ENCODE measurements around the gene FETUB.
"Not testable (repeated sequence)": the region's sequence is repeated elsewhere in the genome, so short reads cannot be mapped to it uniquely, and the experiment has no call there.

Gene FETUB

DNA sequence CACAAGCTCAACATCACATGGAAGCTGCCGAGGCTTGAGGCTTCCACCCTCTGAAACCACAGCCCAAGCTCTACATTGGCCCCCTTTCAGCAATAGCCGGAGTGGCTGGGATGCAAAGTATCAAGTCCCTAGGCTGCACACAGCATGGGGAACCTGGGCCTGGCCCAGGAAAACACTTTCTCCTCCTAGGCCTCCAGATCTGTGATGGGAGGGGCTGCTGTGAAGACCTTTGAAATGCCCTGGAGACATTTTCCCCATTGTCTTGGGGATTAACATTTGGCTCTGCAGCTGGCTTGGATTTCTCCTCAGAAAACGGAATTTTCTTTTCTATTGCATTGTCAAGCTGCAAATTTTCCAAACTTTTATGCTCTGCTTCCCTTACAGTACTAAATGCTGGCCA, 43.8 kb downstream of the FETUB start:
- DNase-seq: no peak

DNA sequence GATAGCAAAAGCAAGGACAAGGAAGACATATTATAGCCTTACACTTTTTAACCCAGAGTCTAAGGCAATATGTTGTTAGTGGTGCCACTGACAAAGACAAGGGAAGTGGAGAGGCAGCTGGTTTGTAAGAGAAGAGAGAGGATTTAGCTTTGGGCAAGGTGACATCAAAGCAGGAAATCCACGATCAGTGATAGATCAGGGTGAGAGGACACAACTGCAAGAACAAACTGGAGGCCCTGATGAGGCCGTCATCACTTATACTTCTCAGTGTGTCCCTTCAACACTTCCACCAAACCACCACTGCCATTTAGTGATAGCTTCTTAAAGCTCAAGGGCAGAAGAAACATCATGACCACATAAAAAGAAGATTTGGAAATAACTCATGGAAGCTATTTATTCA, 46.3 kb downstream of the FETUB start:
- not testable (repeated sequence) for DNase-seq

DNA sequence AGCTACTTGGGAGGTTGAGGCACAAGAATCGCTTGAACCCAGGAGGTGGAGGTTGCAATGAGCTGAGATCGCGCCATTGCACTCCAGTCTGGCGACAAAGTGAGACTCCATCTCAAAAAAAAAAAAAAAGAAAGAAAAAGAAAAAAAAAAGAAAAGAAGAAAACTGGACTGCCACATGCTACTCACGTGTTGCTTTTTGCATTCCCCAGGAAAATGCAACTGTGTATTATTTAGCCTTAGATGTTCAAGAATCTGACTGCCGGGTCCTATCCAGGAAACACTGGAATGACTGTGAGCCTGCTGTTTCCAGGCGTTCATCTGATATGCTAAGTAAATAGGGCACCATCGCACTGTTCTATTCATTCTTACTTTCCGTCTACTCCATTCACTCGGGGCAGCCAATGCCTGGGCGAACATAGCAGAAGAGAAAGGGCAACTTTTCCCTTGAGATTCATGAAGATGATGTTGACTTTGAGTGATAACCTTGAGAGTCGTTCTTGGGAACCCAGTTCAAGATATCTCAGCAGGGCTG, 47.0 kb downstream of the FETUB start:
- no peak for DNase-seq

DNA sequence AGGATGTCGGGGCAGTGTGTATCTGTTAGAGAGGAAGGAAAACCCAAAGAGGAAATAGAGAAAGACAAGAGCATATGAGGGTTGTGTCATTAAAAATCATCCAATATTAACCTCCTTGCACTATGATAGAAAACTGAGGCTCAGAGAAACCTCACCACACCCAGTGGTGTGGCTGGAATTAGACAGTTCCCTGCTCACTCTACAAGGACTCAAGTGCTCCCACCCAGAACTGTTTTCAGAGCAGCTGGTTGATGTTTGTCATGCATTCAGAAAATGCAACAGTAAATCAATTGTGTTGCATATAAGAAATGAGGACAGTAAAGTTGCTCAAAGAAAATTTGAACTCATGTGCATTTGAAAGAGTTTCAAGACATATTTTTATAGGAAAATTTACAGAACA, 50.1 kb downstream of the FETUB start:
- not testable (repeated sequence) for DNase-seq

DNA sequence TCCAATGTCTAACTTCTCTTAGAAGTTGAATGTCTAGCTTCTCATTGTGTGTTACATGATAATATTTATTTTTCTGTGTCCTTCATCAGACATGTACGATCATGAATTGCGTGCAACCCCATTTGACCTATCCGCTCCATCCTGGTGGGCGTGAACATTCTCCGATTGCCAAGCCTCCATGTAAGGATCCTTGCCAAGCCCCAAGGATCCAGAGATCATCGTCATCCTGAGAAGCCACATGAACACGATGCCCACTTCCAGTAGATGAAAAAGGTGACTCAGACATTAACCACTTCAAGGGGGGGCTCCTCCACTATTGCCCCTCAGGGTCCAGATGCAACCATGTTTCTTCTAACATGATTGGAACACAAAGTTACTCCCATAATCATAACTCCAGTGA, 51.5 kb downstream of the FETUB start:
- no peak for DNase-seq

GRCh38 chr3:186693843-186694242, 53.6 kb downstream of the FETUB start:
- no peak for DNase-seq

GRCh38 chr3:186694288-186695032, 54.3 kb downstream of the FETUB start:
- no peak for DNase-seq

- DNase-seq: no peak
Observed at GRCh38 chr3:186696522-186696921, 56.3 kb downstream of the FETUB start.

DNA sequence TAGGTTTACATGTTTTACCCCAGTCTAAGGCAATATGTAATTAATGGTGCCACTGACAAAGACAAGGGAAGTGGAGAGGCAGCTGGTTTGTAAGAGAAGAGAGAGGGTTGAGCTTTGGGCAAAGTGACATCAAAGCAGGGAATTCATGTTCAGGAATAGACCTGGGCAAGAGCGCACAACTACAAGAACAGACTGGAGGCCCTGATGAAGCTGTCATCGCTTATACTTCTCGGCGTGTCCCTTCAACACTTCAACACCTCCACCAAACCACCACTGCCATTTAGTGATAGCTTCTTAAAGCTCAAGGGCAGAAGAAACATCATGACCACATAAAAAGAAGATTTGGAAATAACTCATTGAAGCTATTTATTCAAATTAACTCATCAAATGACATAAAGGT, 57.3 kb downstream of the FETUB start:
- DNase-seq: no peak

DNA sequence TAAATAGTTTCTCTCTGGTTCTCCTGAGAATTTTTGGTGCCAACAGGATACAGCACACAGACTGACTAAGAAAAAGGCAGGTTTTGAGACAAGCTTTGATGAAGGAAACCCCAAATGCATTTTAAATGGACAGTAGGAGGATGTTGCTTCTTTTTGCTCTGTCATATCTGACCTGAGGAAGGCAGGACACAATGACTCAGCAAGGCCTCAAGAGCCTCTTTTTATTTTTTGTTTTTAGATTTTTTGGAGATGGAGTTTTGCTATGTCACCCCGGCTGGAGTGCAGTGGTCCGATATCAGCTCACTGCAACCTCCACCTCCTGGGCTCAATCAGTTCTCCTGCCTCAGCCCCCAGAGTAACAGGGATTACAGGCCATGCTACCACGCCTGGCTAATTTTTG, 60.1 kb downstream of the FETUB start:
- no peak for DNase-seq

- not testable (repeated sequence) for DNase-seq
Observed at GRCh38 chr3:186702451-186702850, 62.3 kb downstream of the FETUB start.
